ENCODE results near the gene UBXN10.
A peak's percentile ranks its signal among the peaks of the same experiment; 100 is the strongest.

The UBXN10 gene

GRCh38 chr1:20152599-20152930, 33.3 kb upstream of the UBXN10 start:
- TF ChIP-seq CTCF (IDR thresholded peaks at IDR 0.05; ENCODE audit: insufficient read depth, low read depth, low read length, missing control alignments): no peak
- no peak overlapping the region for H3K4me3 ChIP-seq (ENCODE audit: low read depth, low read length)
- DNase-seq (ENCODE audit: low read depth): no peak

DNA sequence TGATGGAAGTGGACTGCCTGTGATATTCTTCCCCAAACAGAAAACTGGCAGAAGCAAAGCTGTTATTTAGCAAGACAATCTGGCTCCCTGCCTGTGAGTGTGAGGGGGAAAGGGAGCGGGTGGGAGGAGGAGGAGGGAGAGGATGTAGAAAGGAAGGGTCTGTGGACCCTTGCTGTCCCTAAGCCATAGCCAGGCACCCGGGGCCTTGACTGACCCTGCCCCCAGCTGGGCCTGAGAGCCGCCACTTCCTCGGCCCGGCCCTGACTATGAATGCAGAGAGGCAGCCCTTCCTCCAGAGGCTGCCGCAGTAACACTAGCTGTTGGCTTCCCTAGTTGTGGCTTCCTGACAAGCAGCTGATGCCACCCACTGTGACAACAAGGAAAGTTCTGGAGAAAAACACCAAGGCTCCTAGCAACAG, 32.9 kb upstream of the UBXN10 start:
- no peak overlapping the region for H3K4me3 ChIP-seq (ENCODE audit: low read depth, low read length)
- no peak for TF ChIP-seq CTCF (IDR thresholded peaks at IDR 0.05; ENCODE audit: insufficient read depth, low read depth, low read length, missing control alignments)
- no peak for DNase-seq (ENCODE audit: low read depth)

DNA sequence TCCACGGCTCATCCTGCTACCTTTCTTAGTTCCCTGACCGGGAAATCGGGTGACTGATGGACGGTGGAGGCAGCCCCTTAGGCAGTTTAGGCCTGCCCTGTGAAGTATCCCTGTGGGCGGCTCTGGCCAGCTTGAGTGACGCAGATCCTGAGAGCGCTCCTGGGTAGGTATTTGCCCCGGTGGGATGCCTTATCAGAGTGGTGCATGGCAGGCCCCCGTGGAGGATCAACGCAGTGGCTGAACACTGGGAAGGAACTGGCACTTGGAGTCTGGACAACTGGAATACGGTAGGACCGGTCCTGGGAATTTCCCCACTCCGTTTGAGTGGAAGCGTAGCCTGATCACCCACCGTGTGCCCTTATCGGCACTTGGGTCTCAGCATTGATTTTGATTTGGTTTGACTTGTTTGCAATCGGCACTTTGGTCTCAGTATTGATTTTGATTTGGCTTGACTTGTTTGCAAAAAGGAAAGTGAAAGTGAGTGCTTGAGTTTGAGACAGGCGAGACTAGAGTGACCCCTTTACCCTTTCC, 31.5 kb upstream of the UBXN10 start:
- peak; percentile 19 for DNase-seq (ENCODE audit: low read depth)
- TF ChIP-seq CTCF (IDR thresholded peaks at IDR 0.05; ENCODE audit: insufficient read depth, low read depth, low read length, missing control alignments): no peak
- no peak overlapping the region for H3K4me3 ChIP-seq (ENCODE audit: low read depth, low read length)

GRCh38 chr1:20158358-20159070, 27.4 kb upstream of the UBXN10 start:
- DNase-seq (ENCODE audit: low read depth): no peak
- no peak overlapping the region for H3K4me3 ChIP-seq (ENCODE audit: low read depth, low read length)
- no peak for TF ChIP-seq CTCF (IDR thresholded peaks at IDR 0.05; ENCODE audit: insufficient read depth, low read depth, low read length, missing control alignments)

GRCh38 chr1:20160034-20160433, 25.9 kb upstream of the UBXN10 start:
- no peak for DNase-seq (ENCODE audit: low read depth)
- TF ChIP-seq CTCF (IDR thresholded peaks at IDR 0.05; ENCODE audit: insufficient read depth, low read depth, low read length, missing control alignments): no peak
- H3K4me3 ChIP-seq (ENCODE audit: low read depth, low read length): no peak overlapping the region

GRCh38 chr1:20164694-20165202, 21.1 kb upstream of the UBXN10 start:
- no peak for TF ChIP-seq CTCF (IDR thresholded peaks at IDR 0.05; ENCODE audit: insufficient read depth, low read depth, low read length, missing control alignments)
- no peak overlapping the region for H3K4me3 ChIP-seq (ENCODE audit: low read depth, low read length)
- DNase-seq (ENCODE audit: low read depth): no peak

GRCh38 chr1:20165522-20165951, 20.4 kb upstream of the UBXN10 start:
- peak; percentile 26 for DNase-seq (ENCODE audit: low read depth)
- H3K4me3 ChIP-seq (ENCODE audit: low read depth, low read length): no peak overlapping the region
- peak; percentile 47 for TF ChIP-seq CTCF (IDR thresholded peaks at IDR 0.05; ENCODE audit: insufficient read depth, low read depth, low read length, missing control alignments)
